LNCaP clone FGC (cell line): Measurements from ENCODE around the gene MAP3K7.

Experiments used
- DNase-seq: peaks from one replicate; pipeline ENCODE4 v3.0.0-alpha.2; 2011; ENCODE audit warnings: low read depth
- H3K4me3 ChIP-seq: 2 replicates; pipeline ENCODE4 v1.5.1; 2011; ENCODE audit warnings: mild to moderate bottlenecking, low read depth, low read length, control low read depth
- TF ChIP-seq, protein P1 (sequence below): IDR thresholded peaks from 2 replicates; pipeline ENCODE4 v1.5.1; 2012; ENCODE audit warnings: mild to moderate bottlenecking; ENCODE audit not compliant: control insufficient read depth, insufficient read depth; ENCODE audit errors: extremely low read depth

MAP3K7 gene

DNA sequence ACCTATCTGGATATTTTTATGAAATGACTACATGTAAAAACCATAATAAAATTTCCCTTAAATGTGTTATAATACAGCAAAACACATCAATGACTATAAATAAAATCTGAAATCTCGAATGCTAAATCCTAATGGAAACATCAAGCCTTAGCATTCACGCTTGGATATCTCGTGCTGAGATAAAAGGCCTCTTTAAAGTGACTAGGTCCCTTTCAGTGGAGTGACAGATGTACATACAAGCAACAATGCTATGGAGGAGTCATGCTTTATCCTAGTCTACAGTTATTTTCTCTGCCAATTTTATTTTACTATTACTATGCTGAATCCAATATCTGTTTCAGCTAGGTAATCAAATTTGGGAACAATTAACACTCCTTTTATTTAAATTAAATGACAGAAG is 72.4 kb downstream of the MAP3K7 start:
- no peak overlapping the region for H3K4me3 ChIP-seq
- TF ChIP-seq, protein P1, sequence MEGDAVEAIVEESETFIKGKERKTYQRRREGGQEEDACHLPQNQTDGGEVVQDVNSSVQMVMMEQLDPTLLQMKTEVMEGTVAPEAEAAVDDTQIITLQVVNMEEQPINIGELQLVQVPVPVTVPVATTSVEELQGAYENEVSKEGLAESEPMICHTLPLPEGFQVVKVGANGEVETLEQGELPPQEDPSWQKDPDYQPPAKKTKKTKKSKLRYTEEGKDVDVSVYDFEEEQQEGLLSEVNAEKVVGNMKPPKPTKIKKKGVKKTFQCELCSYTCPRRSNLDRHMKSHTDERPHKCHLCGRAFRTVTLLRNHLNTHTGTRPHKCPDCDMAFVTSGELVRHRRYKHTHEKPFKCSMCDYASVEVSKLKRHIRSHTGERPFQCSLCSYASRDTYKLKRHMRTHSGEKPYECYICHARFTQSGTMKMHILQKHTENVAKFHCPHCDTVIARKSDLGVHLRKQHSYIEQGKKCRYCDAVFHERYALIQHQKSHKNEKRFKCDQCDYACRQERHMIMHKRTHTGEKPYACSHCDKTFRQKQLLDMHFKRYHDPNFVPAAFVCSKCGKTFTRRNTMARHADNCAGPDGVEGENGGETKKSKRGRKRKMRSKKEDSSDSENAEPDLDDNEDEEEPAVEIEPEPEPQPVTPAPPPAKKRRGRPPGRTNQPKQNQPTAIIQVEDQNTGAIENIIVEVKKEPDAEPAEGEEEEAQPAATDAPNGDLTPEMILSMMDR: no peak
- DNase-seq: no peak

DNA sequence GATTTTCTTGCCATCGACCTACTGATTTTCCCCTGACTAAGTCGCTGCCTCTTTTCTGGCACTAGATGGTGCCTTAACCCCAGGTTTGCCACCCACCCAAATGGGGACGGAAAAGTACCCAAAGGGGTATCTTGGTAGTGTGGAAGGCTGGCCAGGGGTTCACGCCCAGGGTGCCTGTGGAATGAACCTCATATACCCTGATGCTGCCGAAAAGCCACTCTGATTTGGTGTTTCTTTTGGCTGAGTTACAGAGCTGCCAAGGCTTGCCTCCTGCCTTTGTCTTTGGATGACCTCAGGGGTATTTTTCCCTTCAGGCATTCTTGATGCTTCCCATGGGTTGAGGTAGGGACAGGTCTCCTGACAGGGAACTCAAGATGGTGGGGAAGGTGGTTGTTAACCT is 78.1 kb downstream of the MAP3K7 start:
- TF ChIP-seq, protein P1: no peak
- H3K4me3 ChIP-seq: no peak overlapping the region
- no peak for DNase-seq

DNA sequence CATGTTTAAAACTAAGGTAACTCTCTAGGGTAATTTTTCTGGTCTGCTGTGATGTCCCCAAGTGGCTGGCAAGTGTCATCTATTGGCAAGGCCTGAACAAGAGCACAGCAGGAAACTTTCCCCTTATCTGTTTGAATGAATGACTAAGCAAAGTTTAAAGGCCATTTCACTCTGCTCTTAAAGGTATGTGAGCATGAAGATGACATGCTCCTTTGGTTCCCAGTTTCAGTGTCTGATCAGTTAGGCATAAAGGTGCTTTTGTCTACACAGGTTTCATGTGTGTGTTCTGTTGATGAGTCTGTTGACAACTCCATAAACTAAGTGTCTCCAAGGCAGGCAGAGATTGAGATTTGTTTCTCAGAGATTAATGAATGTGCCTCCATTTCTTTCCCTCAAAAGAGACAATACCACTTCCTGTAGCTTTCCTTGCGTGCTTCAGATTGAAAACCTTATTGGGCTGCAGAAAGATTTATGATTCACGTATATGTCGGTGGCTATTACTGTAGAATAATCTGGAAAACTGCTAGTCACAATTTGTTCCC is 83.9 kb downstream of the MAP3K7 start:
- TF ChIP-seq, protein P1: no peak
- H3K4me3 ChIP-seq: no peak overlapping the region
- no peak for DNase-seq

DNA sequence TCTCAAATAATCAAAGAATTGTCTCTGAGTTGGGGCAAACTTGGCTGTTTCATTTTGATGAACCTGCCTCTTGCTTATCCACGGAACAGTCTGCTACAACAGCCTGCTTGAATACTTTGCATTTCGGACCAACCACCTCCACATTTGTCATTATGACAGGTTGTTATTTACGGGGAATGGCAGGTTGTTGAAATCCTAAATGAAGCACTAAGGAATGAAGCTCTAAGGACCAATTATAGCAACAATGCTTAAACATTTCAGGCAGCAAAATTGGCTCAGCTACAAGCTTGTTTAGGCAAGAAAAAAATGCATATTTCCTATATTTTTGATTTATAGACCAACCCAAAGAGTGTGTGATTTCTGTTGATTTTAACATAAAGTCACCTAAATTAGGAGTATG is 84.5 kb downstream of the MAP3K7 start:
- DNase-seq: no peak
- TF ChIP-seq, protein P1: no peak
- H3K4me3 ChIP-seq: no peak overlapping the region

DNA sequence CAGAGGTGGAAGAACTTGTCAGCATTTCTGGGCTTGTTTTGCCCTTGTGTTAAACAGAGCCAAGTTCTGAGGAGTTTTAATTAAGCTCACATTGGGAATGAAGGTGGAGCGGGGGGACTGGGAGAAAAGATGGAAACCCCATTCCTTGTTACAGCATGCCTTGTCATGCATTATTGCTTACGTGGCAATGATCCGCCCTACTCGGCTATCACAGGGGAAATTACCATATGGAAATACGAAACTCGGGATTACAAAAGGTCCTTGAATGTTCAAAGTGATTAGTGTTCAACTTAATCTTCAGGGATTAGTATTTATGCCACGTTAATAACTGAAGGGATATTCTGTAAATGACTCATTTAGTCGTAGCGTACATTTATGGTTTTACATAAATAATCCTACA is 86.4 kb downstream of the MAP3K7 start:
- TF ChIP-seq, protein P1: no peak
- DNase-seq: no peak
- H3K4me3 ChIP-seq: no peak overlapping the region

DNA sequence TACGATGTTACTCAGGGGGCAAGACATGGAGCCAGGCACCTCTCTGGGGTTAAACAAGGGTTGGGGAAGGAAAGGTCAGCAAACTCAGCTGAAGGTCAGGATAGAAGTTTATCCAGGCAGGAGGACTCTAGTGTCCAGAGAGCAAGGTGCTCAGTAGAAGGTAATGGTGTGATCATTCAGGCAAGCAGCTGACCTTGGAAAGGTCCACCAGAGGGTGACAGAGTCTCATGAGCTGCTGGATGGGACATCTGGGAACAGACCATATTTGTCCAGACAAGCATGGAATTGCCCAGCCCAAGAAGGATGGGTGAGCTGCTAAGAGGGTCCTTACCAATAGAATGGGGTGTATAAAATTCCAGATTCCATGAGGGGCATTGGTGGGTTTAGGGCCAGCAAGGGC is 89.5 kb downstream of the MAP3K7 start:
- DNase-seq: no peak
- TF ChIP-seq, protein P1: no peak
- H3K4me3 ChIP-seq: no peak overlapping the region

DNA sequence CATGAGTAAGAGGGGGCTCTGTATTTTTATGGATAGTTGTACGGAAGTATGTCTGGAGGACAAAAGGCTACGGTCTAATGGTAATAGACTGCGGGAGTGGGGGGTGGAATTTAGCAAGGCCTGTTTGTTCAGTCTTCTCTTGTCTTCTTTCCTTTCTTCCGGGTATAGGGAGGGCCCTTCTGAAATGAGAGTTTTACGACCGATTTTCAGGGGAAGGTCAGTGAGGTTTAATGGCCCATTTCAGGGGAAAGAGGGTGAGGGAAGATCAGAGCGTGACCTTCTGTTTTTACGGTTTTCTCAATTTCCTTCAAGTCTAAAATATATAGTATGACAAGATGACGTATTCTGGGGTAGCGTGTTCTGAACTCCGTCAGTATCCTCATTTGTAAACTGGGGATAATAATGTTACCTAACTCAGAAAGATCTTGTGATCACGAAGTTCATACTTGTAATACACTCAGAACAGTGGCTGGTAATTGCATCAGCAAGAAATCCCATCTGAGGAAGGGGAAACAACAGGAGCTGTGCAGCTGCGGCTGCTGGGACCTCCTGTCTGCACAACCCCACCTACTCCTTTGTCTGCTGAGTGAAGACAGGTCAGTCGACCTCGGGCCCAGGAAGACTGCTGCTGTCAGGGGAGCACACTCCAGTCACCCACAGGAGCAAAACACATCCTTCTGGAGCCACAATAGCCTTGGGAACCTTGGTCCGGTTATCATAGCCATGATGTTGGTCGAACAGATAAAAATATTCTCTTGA is 90.4 kb downstream of the MAP3K7 start:
- TF ChIP-seq, protein P1: no peak
- H3K4me3 ChIP-seq: no peak overlapping the region
- no peak for DNase-seq
